22Rv1 (cell line): Measurements from ENCODE around the gene INSIG2.

Experiments
- ZFX ChIP-seq: fragments of 450-650 bp; IDR thresholded peaks from 2 replicates; pipeline ENCODE4 v1.6.1; 2017; ENCODE audit warnings: antibody characterized with exemption, borderline replicate concordance
- TF ChIP-seq, protein P1 (sequence below): fragments of 450-650 bp; IDR thresholded peaks from 2 replicates; pipeline ENCODE4 v1.5.1; 2017; ENCODE audit warnings: mild to moderate bottlenecking

DNA sequence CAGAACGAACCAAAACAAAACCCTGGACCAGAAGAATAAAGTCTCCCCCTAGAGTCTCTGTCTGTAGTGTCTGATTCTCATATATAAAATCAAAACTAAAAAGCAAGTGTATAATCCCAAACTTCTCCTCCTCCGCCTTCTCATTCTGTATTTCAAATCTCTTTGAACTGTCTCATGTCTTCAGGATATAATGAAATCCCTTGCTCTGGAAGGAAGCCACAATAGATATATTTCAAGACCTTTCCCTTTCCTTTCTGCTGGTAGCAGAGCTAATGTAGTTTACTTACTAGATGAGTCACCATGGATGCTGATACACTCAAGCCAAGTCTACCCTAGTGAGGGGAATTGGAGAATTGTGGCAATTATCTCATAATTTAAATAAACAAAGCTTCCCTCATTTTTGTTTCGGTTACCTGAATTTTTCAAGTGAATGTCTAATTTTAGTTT is 40.9 kb upstream of the INSIG2 start:
- TF ChIP-seq, protein P1, sequence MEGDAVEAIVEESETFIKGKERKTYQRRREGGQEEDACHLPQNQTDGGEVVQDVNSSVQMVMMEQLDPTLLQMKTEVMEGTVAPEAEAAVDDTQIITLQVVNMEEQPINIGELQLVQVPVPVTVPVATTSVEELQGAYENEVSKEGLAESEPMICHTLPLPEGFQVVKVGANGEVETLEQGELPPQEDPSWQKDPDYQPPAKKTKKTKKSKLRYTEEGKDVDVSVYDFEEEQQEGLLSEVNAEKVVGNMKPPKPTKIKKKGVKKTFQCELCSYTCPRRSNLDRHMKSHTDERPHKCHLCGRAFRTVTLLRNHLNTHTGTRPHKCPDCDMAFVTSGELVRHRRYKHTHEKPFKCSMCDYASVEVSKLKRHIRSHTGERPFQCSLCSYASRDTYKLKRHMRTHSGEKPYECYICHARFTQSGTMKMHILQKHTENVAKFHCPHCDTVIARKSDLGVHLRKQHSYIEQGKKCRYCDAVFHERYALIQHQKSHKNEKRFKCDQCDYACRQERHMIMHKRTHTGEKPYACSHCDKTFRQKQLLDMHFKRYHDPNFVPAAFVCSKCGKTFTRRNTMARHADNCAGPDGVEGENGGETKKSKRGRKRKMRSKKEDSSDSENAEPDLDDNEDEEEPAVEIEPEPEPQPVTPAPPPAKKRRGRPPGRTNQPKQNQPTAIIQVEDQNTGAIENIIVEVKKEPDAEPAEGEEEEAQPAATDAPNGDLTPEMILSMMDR, result no peak
- TF ChIP-seq ZFX, result no peak
